GM12872 (cell line): Measurements from ENCODE around the gene TEPSIN.

Source experiments
- CTCF ChIP-seq: IDR thresholded peaks from 3 replicates; pipeline ENCODE4 v1.5.1; 2011; ENCODE audit warnings: low read depth, mild to moderate bottlenecking, low read length, moderate library complexity; ENCODE audit not compliant: insufficient read depth

Gene TEPSIN

DNA sequence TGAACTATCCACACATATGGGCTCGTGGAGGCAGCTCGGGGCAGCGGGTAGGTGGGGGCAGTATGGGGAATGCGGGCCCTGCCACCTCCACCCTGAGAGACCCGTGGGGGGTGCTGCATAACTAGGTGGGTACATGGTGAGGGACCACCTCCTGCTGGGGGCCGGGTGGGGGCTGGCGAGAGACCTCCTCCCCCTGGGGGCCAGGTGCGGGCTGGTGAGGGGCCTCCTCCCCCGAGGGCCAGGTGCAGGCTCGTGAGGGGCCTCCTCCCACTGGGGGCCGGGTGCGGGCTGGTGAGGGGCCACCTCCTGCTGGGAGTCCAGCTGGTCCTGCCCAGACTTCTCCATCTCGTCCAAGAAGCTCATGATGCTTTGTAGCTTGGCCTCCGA lies 41.5 kb downstream of the TEPSIN start:
- no peak for TF ChIP-seq CTCF

GRCh38 chr17:81196505-81197408 lies 42.1 kb downstream of the TEPSIN start:
- no peak for TF ChIP-seq CTCF

GRCh38 chr17:81195941-81196495 lies 42.8 kb downstream of the TEPSIN start:
- no peak for TF ChIP-seq CTCF

DNA sequence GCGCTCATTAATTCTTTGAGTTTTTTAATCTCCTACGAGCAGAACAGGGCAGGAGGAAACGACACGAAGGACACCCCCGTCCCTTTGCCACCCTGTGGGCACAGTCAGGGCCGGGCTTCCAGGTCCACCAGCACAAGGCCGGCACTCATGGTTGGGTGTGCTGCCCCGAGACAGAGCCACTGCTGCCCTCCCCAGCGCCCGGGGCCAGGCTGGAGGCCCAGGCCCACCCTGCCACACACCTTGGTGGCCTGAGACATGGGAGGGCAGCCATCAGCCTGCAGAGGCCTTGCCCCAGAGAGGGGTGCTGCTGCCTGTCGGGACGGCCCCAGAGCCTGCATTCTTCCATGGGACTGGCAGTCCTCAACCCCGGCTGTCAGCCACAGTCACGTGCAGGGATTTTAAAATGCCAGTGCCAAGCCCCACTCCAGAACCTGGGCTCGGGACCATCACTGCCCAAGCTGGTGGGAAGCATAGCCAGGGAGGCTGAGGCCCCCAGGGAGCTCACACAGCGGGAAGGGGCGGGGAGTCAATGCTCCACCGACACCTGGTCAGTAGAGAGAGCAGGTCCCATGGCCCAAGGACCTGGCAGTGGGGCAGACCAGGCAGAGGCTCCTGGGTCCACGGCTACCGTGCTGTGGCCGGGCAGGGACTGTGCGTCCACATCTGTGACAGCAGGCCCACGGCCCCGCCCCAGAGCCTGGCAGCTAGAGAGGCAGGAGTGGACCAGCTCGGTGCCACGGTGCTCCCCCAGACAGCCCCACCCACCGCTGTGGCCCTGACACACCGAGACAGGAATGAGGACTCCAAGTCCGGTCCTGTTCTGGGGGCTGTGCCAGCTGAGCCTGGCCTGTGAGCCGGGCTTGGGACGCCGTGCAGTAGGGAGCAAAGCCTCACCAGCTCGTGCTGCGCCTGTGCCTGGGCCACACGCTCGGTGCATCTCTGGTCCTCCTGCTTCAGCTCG lies 43.6 kb downstream of the TEPSIN start:
- no peak for TF ChIP-seq CTCF

GRCh38 chr17:81194225-81194760 lies 44.6 kb downstream of the TEPSIN start:
- no peak for TF ChIP-seq CTCF

DNA sequence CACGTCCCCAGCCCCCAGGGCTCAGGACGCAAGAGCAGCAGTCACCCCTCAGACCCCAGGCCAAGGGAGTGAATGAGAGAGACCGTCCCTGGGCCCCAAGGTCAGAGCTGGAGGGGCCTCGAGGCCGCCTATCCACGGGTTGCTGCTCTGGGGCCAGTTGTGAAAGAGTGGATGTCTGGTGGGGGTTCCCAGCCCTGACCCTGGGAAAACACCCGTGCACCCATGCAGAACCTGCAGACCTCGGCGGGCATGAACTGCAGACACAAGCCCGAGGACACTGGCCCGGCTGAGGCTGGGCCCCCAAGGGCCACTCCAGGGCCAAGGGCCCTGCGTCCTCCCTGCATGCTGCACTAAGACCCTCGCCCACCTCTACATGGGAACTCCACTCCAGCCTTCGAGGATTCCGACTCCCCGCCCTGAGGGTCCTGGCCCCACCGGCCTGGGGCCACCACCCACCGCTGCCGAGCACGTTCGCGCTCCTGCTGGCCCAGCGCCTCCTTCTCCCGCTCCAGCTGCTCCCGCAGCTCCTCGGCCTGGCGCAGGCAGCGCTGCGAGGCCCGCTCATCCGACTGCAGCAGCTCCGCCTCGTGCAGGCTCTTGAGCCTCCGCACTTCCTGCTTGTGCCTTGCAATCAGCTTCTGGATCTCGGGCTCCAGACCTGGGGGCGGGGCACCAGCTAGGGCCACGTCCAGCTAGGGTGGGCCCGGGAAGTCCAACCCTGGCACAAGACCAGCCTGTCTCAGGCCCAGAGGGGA lies 45.2 kb downstream of the TEPSIN start:
- no peak for TF ChIP-seq CTCF
